ENCODE data around the gene ATF5.

The ATF5 gene

GRCh38 chr19:49929121-49929610, at the start of gene ATF5, which contains the start of gene NUP62:
TSS of gene ATF5 (plus strand) at chr19:49929205. CDS start at chr19:49930851, 1,646 bp downstream.
TSS of gene NUP62 (minus strand) at chr19:49929504. CDS start at chr19:49909807, 19,697 bp downstream.
- peak; percentile 80 to 92 for DNase-seq

- DNase-seq = peak in 1 of 2 experiments; percentile 11
Observed at GRCh38 chr19:49879243-49879963, 49.6 kb upstream of the ATF5 start.

- DNase-seq = no peak
Observed at GRCh38 chr19:49880162-49880869, 48.7 kb upstream of the ATF5 start.

- no peak for DNase-seq
Observed at GRCh38 chr19:49881186-49881585, 47.8 kb upstream of the ATF5 start.

- no peak for DNase-seq
Observed at GRCh38 chr19:49881672-49882394, 47.2 kb upstream of the ATF5 start.

- DNase-seq = no peak
Observed at GRCh38 chr19:49882643-49883042, 46.4 kb upstream of the ATF5 start.

GRCh38 chr19:49883094-49883493, 45.9 kb upstream of the ATF5 start:
- DNase-seq = no peak

GRCh38 chr19:49884109-49884508, 44.9 kb upstream of the ATF5 start:
- no peak for DNase-seq

- no peak for DNase-seq
Observed at GRCh38 chr19:49884760-49885159, 44.2 kb upstream of the ATF5 start.

GRCh38 chr19:49887037-49887664, 41.9 kb upstream of the ATF5 start:
- DNase-seq = no peak

GRCh38 chr19:49887665-49888509, 41.1 kb upstream of the ATF5 start:
- no peak for DNase-seq

GRCh38 chr19:49888510-49888824, 40.5 kb upstream of the ATF5 start:
- no peak for DNase-seq

- no peak for DNase-seq
Observed at GRCh38 chr19:49889038-49889686, 39.8 kb upstream of the ATF5 start.

- DNase-seq = no peak
Observed at GRCh38 chr19:49889687-49890348, 39.2 kb upstream of the ATF5 start.

GRCh38 chr19:49890349-49891311, 38.4 kb upstream of the ATF5 start:
- no peak for DNase-seq

- DNase-seq = no peak
Observed at GRCh38 chr19:49891393-49891792, 37.6 kb upstream of the ATF5 start.

- no peak for DNase-seq
Observed at GRCh38 chr19:49892716-49893115, 36.3 kb upstream of the ATF5 start.

- DNase-seq = no peak
Observed at GRCh38 chr19:49894011-49894664, 34.9 kb upstream of the ATF5 start.

GRCh38 chr19:49894879-49895565, 34.0 kb upstream of the ATF5 start:
- no peak for DNase-seq

Measured in Kasumi-1 (cell line).